Measurements from ENCODE around the gene CHST11. TPM values are rescaled to one million over a fixed set of nuclear protein-coding genes. Genes with fewer than 3 reads are reported as not detected.

The CHST11 gene
- total RNA-seq: 1 to 10 TPM; 3.4 to 4.4 TPM
- long read RNA-seq, partial matches to known transcripts: 0 of 2 reads
- long read RNA-seq, other reads (novel, unspliced or antisense): 2 of 2 reads

DNA sequence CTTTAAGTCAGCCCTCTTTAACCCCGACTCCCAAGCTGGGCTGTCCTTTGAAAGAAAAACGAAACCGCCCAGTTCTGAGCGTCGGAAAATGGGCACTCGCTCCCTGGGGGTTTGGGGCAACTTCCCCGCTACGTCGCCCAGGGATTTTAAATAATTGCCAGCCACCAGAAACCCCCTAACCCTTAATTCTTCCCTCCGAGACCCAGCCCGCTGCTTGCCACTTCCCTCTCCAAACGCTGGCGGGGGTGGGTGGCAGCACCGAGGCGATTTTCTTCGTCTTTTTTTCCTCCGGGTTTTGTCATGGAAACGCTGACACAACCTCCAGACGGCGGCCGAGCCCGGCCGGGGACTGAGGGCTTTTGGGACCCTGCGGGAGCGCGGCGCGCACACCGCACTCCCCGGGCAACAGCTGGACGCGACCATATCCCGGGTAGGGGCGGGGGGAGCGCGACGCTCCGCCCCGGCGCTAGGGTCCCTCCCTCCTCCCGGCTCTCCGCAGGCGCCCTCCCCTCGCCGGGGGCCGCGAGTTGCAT is at the start of gene CHST11:
TSS of gene CHST11 (plus strand) at position 532 of the 533 bp plus-strand sequence.
- peak; percentile 76 for ATAC-seq
- peak; percentile 68 to 75 for DNase-seq
- intact Hi-C loops (cut with DNase I, micrococcal nuclease): no loop called here

DNA sequence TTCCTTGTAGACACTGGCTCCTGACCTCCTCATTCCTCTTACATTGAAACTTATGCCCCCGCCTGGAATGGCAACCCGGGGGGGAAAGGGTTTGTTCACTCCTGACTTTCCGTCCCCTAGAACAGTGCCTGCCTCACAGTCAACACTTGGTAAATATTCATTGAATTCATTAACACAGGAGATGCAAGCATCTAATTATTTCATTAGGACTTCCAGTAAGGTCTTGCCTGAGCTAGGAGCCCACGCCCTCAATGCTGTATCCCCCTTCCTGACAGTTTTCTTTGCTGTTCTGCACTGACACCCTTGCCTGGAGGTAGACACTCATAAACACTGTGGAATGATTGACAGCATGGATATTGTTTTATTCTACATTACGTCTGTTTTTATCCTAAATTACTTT is 49.3 kb upstream of the CHST11 start:
- DNase-seq (no peak), ATAC-seq (no peak)
- intact Hi-C loops (cut with DNase I, micrococcal nuclease): no loop called here

DNA sequence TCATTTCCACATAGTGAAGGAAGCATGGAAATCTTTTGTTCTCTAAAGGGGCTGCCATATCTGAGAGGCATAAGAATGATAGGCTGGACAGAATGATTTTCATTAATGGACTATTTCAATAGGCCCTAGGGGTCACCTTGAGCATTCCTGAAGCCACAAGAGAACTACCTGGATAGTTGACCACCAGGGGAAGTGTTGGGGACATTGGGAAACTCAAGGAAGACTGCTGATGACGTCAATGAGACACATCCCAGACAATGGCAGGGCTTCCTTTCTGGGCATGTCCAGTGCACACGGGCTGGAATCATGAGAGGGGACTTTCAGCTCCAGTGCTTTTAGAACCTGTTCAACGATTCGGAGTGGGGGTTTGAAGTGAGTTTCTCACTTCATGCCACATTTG is 48.8 kb upstream of the CHST11 start:
- no peak for DNase-seq
- intact Hi-C loops (cut with DNase I, micrococcal nuclease): no loop called here
- no peak for ATAC-seq

DNA sequence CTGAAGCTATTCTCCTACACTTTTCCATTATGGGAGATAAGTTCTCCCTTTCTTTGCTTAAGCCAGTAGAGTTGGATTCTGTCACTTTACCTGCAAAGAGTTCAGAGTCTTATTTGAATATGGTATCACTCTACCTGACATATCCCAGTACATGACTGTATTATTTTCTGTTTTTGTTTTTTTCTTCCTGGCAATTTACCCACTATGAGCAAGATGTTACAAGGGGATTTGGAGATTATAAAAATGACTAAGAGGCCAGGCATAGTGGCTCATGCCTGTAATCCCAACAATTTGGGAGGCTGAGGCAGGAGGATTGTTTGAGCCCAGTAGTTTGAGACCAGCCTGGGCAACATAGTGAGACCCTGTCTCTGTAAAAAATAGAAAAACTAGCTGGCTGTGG is 46.4 kb upstream of the CHST11 start:
- no peak for ATAC-seq
- intact Hi-C loops (cut with DNase I, micrococcal nuclease): no loop called here
- no peak for DNase-seq

DNA sequence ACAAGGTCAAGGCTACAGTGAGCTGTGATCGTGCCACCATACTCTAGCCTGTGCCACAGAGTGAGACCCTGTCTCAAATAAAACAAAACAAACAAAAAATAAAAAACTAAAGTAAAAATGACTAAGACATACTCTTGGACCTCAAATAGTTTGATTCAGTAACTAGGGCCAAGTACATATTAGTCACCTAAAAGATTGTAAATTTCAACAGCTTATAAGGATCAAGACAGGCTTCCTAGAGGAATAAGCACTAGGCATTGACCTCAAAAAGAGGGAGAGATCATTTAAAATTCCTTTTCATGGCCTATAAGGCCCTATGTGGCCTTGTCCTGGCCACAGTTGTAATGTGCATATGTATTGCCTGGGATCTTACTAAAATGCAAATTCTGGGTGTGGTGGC is 46.0 kb upstream of the CHST11 start:
- DNase-seq: no peak
- ATAC-seq: no peak
- intact Hi-C loops (cut with DNase I, micrococcal nuclease): no loop called here

DNA sequence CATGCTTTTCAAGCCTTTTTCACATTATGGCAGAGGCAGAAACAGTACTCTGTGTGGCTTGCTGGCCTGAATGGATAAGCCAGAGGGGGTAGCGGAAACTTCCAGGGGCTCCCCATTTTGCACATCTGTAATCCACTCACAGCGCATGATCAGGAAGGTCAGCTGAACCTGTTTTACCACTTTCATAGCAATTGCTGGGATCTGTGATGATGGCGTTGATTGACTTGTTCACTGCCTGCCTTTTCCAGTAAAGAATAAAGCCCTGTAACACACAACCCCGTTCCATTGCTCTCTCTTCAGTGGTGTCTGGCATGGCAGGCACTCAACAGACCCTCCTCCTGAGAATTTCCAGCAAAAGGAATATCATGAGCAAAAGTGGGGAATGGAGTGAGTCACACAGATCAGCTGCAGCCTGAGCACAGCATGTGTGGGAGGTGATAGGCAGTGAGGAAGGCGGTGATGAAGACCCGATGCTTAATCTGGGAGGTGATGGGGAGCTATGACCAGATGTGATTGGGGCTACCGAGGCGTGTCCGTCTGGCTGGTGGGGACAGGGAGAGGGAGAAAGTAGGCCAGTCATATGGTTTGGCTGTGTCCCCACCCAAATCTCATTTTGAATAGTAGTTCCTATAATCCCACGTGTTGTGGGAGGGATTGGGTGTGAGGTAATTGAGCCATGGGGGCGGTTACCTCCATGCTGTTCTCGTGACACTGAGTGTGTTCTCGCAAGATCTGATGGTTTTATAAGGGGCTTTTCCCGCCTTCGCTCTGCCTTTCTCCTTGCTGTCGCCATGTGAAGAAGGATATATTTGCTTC is 44.7 kb upstream of the CHST11 start:
- intact Hi-C loops (cut with DNase I, micrococcal nuclease): no loop called here
- no peak for ATAC-seq
- DNase-seq: no peak

DNA sequence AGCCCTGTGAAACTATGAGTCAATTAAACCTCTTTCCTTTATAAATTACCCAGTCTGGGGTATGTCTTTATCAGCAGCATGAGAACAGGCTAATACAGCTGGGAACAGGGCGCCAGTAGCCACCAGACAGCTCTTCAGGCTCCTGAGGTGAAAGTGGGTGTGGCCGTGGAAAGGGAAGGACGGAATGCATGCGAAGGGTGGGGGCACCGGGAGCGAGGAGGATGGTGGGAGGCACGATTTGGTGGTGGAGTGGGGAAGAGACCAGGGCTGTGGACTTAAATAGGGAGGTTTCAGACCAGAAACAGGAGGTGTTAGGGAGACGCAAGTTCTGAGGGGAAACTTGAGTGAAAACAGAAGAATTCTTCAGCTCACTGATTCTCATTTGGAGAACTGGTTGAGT is 44.1 kb upstream of the CHST11 start:
- no peak for ATAC-seq
- DNase-seq: no peak
- intact Hi-C loops (cut with DNase I, micrococcal nuclease): no loop called here

DNA sequence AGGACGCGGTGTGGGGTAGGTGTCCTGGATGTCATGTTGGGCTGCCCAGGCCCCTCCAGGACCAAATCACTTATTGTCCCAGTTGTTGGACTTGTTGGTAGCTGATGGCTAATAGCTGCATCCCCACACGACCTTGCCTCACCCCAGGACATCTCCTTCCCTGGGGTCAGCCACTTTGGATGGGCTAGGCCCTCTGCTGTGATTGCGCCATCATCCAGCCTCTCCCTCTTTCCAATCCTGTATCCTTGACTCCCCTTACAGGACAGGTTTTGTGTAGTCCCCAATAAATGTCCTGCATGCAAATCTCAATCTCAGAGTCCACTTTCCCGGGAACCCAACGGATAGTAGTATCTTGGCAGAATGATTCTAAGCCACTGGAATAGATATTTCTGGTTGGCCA is 43.4 kb upstream of the CHST11 start:
- intact Hi-C loops (cut with DNase I, micrococcal nuclease): no loop called here

DNA sequence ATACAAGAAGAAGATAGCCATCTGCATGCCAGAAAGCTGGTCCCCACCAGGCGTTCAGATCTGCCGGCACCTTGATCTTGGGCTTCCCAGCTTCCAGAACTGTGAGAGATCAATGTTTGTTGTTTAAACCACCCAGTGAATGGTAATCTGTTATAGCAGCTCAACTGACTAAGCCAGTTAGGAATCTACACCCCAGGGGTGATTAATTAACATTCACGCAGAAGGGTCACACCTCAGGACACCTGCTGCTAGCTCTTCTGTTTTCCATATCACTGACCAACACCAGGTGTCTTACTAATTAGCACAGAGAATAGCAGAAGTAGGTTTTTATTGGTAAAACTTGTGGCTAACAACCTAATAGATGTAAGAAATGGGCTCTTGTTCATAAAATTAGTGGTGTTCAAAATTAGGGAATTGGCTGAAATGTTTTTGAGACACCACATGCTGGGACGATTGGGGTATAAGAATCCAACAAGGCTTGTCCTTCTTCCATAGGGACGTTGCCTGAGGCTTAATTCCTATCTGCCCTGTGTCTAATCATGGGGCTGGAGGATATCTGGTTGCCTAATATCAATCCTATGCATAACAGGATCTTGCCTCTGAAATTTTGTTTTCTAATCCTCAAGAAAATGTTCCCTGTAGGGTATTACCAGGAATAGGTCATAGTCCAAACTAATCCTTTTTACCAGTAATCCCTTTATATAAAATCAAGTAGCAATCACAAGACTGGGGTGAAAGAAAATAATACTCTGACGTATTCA is 42.0 kb upstream of the CHST11 start:
- DNase-seq (no peak), ATAC-seq (no peak)
- intact Hi-C loops (cut with DNase I, micrococcal nuclease): no loop called here

More for the DNA sequence above, 43.4 kb upstream of the CHST11 start:
- ATAC-seq (no peak), DNase-seq (no peak)

DNA sequence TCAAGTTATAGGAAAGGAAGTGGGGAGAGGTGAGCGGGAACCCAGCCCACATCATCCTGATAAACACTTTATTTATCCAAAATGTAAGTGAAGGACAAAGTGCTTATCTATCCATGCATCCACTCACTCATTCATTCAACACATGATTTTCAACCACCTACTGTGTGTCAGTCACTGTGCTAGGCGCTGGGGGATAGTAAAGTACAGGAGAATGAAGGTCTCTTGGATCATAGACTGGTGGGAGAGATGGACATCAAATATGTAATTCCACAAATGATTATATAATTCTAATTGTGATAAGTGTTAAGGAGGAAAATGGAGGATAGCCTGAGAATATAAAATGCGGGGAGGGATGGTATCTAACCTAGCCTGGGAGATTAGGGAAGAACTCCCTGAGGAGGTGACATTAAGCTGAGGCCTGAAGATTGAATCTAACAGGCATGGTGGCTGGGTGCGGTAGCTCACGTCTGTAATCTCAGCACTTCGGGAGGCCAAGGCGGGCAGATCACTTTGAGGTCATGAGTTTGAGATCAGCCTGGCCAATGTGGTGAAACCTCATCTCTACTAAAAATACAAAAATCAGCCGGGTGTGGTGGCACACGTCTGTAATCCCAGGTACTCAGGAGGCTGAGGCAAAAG is 41.3 kb upstream of the CHST11 start:
- intact Hi-C loops (cut with DNase I, micrococcal nuclease): no loop called here
- DNase-seq: no peak
- ATAC-seq: no peak

DNA sequence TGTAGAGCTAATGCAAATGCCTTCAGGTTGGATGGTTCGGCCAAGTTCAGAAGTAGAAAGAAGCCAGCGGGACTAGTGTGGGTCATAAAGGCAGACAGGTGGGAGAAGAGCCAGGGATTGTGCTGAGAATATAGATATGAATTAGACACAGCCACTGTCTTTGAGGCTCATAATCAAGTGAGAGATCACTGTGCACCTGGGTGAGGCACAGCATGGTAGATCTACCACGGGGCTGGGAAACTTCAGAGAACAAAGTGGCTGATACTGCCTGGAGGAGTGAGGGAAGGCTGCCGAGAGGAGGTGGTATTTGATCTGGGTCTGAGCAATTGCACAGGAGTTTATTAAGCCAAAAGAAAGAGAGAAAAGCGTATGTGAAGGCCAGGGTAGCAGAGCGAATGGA is 40.6 kb upstream of the CHST11 start:
- intact Hi-C loops (cut with DNase I, micrococcal nuclease): no loop called here
- DNase-seq (no peak), ATAC-seq (no peak)

DNA sequence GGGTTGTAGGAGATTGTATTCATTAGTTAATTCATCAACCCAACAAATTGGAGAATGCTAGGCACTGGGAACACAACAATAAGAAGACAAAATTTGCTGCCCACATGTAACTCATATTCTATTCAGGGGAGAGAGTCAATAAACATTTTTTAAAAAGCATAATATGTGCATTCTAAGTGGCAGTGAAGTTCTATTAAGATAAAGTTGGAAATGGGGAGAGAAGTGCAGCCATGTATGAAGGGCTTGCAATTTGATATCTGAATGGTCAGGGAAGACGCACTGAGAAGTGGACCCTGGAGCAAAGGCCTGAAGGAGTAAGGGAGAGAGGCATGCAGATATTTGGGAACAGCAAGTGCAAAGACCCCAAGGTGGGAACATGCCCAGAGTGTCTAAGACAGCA is 40.2 kb upstream of the CHST11 start:
- no peak for DNase-seq
- ATAC-seq: no peak
- intact Hi-C loops (cut with DNase I, micrococcal nuclease): no loop called here

DNA sequence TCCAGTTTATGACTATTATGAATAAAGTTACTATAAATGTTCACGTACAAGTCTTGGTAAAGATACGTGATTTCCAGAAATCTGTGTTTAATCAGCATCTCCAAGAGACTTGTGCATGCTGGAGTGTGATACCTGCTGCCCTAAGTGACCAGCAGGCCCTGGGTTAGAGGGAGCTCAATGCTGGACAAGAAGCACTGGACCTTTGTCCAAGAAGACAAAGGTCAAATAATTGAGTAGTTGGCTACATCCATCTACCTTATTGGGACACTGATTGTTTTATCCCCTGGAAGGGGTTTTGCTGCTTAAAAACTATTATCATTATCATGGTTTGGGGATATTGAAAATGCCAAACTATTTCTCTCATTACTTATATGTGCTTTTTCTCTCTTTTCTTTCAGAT is 37.0 kb upstream of the CHST11 start:
- DNase-seq (no peak), ATAC-seq (no peak)
- intact Hi-C loops (cut with DNase I, micrococcal nuclease): no loop called here

DNA sequence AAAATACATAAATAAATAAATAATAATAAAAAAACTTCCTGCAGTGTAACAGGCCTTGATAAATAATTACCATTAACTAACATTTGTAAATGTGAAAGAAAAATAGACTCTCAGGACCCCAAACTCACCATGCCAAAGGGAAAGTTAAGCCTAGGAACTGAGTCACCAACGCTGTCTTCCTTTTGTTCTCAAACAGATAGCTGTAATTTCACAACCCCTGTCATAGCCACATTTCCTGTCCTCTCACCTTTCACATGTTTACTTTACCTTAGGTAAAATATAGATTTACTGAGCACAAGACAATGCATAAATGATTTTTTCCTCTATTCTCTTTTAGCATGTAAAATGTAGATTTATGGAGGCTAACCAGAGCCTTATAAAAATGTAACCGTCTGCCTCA is 35.9 kb upstream of the CHST11 start:
- ATAC-seq (no peak), DNase-seq (no peak)
- intact Hi-C loops (cut with DNase I, micrococcal nuclease): no loop called here

DNA sequence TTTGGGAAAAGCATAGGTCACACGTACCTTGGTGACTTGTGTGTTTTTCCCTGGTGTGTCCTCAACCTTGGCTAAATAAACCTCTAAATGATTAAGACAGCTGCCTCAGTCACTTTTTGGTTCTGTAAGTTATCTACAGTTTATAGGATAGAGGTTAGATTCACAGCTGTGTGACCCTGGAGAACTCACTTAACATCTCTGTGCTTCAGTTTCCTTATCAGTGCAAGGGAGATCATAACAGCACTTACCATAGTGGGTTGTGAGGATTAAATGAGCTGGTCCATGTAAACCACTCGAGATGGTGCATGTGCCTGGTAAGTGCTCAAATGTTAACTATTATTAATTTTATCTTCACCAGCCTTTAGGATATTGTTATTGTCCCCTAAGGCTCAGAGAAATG is 35.4 kb upstream of the CHST11 start:
- intact Hi-C loops (cut with DNase I, micrococcal nuclease): no loop called here
- DNase-seq (no peak), ATAC-seq (no peak)

DNA sequence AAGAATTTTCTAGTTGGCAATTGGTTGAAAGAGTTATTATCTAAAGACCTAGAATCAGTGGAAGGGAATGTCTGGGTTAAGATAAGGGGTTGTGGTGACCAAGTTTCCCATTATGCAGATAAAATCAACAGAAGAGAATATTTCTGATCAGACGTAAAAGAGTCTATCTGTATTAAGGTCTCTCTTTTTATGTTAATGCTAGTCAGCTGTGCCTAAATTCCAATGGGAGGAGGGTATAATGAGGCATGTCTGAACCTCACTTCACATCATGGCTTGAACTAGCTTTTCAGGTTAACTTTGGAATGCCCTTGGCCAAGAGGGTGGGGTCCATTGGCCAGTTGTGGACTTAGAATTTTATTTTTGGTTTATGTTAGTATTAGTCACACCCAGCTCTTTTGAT is 34.3 kb upstream of the CHST11 start:
- intact Hi-C loops (cut with DNase I, micrococcal nuclease): no loop called here
- DNase-seq: no peak
- ATAC-seq: no peak

DNA sequence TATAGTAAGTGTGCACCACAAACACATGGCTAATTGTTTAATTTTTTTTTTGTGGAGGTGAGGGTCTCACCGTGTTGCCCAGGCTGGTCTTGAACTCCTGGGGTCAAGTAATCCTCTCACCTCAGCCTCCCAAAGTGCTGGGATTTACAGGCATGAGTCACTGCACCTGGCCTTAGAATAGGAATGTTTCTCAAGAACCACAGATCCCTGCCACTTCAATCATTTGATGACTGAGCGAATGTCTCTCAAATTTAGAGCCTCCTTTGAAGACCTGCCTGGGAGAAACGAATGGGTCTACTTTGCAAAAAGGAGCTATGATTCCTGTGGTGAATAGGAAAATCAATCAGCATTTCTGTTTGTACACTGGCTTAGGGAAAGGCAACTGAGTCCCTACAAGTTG is 33.5 kb upstream of the CHST11 start:
- no peak for DNase-seq
- ATAC-seq: no peak
- intact Hi-C loops (cut with DNase I, micrococcal nuclease): no loop called here

DNA sequence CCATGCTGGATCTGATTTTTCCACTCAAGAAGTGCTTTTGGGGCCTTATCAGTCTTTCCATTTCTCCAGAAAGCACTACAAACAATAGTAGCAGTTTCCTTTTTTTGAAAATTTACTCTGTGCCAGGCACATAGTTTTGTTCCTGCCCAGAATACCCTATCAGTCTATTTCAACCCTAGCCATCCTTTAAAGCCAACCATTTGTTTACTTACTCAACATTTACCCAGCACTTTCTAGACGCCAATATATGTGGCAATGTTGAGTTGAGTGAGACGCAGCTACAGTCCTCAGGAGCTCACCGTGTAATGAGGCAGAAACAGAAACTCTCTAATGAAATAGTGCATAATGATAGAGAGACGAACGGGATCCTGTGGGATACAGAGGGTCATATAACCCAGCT is 32.9 kb upstream of the CHST11 start:
- ATAC-seq: no peak
- intact Hi-C loops (cut with DNase I, micrococcal nuclease): no loop called here
- no peak for DNase-seq

DNA sequence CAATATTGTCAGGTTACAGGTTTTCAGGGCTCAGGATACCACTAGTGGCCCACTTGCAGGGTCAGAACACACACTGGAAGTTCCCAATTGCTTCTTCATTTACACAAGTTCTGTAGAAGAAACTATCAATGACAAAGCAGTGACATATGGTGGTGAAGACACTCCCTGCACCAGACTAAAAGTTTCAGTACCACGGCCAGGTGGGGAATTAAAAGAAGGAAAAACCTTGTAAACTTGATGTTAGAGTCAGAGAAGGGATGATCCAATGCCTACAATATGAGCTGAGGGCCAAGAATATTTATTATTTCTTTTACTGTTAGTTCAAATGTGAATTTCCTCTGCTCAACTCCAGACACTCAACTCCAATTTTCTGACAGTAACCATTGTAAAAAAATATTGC is 31.8 kb upstream of the CHST11 start:
- no peak for ATAC-seq
- DNase-seq: no peak
- intact Hi-C loops (cut with DNase I, micrococcal nuclease): no loop called here

DNA sequence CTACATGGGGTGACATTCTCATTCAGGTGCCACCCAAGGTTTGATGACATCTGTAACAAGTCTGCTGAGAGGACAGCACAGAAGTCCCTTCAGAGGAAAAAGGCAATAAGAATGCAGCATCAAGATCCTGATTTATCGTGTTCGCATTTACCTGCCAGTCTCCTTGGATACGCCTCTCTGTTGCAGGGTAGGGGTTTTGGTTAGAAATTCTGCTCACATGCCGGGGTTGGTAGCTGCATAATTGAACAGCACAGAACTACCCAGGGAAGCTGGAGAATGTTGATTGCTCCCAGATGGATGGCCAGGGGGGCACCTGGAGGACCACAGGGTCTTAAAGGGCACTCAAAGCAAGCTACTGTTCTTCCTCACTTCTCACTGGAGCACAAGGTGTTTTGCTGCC is 31.1 kb upstream of the CHST11 start:
- ATAC-seq: no peak
- no peak for DNase-seq
- intact Hi-C loops (cut with DNase I, micrococcal nuclease): no loop called here
